Erythroblast (primary cell): ENCODE results near the gene SIGLEC14.

ENCODE experiments used
- GATA1 ChIP-seq: IDR thresholded peaks from 2 replicates; pipeline ENCODE4 v1.6.1; 2011; ENCODE audit warnings: low read depth, mild to moderate bottlenecking, control low read depth, low read length, moderate library complexity
- POLR2A ChIP-seq: IDR thresholded peaks from 2 replicates; pipeline ENCODE4 v1.6.1; 2011; ENCODE audit warnings: mild to moderate bottlenecking, low read length

GRCh38 chr19:51599084-51599483 lies 47.5 kb downstream of the SIGLEC14 start:
- TF ChIP-seq POLR2A (no peak), GATA1 (no peak)
